ENCODE results near the gene MRPL39. TPM values are rescaled to one million over a fixed set of nuclear protein-coding genes. Genes with fewer than 3 reads are reported as not detected.

The MRPL39 gene
- polyA plus RNA-seq, 1 donor from 2014 or later = 28.5 TPM

GRCh38 chr21:25646474-25646873 is 39.2 kb upstream of the MRPL39 start:
- Histone ChIP-seq H3K4me2 (ENCODE audit: low read length) (no peak overlapping the region), H3K27me3 (ENCODE audit: insufficient read depth, low read depth, low read length) (no peaks in the 10 kb centered on the region), H3K79me2 (replicated peaks; ENCODE audit: insufficient read depth, low read length) (no peaks in the 10 kb centered on the region), H3K27ac (ENCODE audit: low read length) (no peak overlapping the region), H3K9me2 (ENCODE audit: insufficient read depth, low read length) (no peaks in the 10 kb centered on the region), H3K9me3 (ENCODE audit: low read length) (no peaks in the 10 kb centered on the region), H3K4me3 (ENCODE audit: low read length) (no peak overlapping the region), H3K36me3 (ENCODE audit: insufficient read depth, low read length) (no peaks in the 10 kb centered on the region), H2AFZ (ENCODE audit: low read depth, low read length) (no peak overlapping the region), H3K9ac (ENCODE audit: low read length) (no peak overlapping the region), H3F3A (ENCODE audit: insufficient read depth, low read length, poor library complexity, severe bottlenecking) (no peaks in the 10 kb centered on the region), H4K20me1 (ENCODE audit: insufficient read depth) (no peaks in the 10 kb centered on the region)
- no peak for TF ChIP-seq EZH2 (IDR thresholded peaks at IDR 0.05; ENCODE audit: borderline replicate concordance, insufficient read depth, low read length, poor library complexity, severe bottlenecking)
- no peak for TF ChIP-seq TAF1 (IDR thresholded peaks at IDR 0.05; ENCODE audit: low read depth)
- TF ChIP-seq SMC3 (conservative IDR thresholded peaks at IDR 0.05; ENCODE audit: poor library complexity) = no peak
- no peak for TF ChIP-seq RAD21 (conservative IDR thresholded peaks at IDR 0.05)
- TF ChIP-seq REST (IDR thresholded peaks at IDR 0.05; ENCODE audit: borderline replicate concordance) = no peak
- TF ChIP-seq MXI1 (conservative IDR thresholded peaks at IDR 0.05; ENCODE audit: poor library complexity, severe bottlenecking) = no peak
- TF ChIP-seq EP300 (conservative IDR thresholded peaks at IDR 0.05; ENCODE audit: poor library complexity, severe bottlenecking) = no peak
- TF ChIP-seq CTCF (IDR thresholded peaks at IDR 0.05; ENCODE audit: poor library complexity, severe bottlenecking) = no peak
- TF ChIP-seq POLR2AphosphoS5 (IDR thresholded peaks at IDR 0.05) = no peak

- Histone ChIP-seq H2AFZ (ENCODE audit: low read depth, low read length) (no peak overlapping the region), H3K9ac (ENCODE audit: low read length) (no peak overlapping the region)
These were observed 36.2 kb upstream of the MRPL39 start for GRCh38 chr21:25643486-25643885.

More at GRCh38 chr21:25643486-25643885, 36.2 kb upstream of the MRPL39 start:
- no peaks in the 10 kb centered on the region for H3K27me3 ChIP-seq (ENCODE audit: insufficient read depth, low read depth, low read length)
- H3K27ac ChIP-seq (ENCODE audit: low read length) = no peak overlapping the region
- no peaks in the 10 kb centered on the region for H3K9me3 ChIP-seq (ENCODE audit: low read length)
- H3K36me3 ChIP-seq (ENCODE audit: insufficient read depth, low read length) = no peaks in the 10 kb centered on the region
- peaks cover 3% of the 10 kb centered on the region for H3F3A ChIP-seq (ENCODE audit: insufficient read depth, low read length, poor library complexity, severe bottlenecking)
- H3K4me2 ChIP-seq (ENCODE audit: low read length) = no peak overlapping the region
- no peaks in the 10 kb centered on the region for H4K20me1 ChIP-seq (ENCODE audit: insufficient read depth)
- TF ChIP-seq TAF1 (IDR thresholded peaks at IDR 0.05; ENCODE audit: low read depth) (no peak), EP300 (conservative IDR thresholded peaks at IDR 0.05; ENCODE audit: poor library complexity, severe bottlenecking) (no peak), POLR2AphosphoS5 (IDR thresholded peaks at IDR 0.05) (no peak), RAD21 (conservative IDR thresholded peaks at IDR 0.05) (no peak), EZH2 (IDR thresholded peaks at IDR 0.05; ENCODE audit: borderline replicate concordance, insufficient read depth, low read length, poor library complexity, severe bottlenecking) (no peak), SMC3 (conservative IDR thresholded peaks at IDR 0.05; ENCODE audit: poor library complexity) (no peak), CTCF (IDR thresholded peaks at IDR 0.05; ENCODE audit: poor library complexity, severe bottlenecking) (no peak)
- H3K9me2 ChIP-seq (ENCODE audit: insufficient read depth, low read length) = no peaks in the 10 kb centered on the region
- no peaks in the 10 kb centered on the region for H3K79me2 ChIP-seq (replicated peaks; ENCODE audit: insufficient read depth, low read length)
- no peak overlapping the region for H3K4me3 ChIP-seq (ENCODE audit: low read length)
